ENCODE results near the gene HYAL3.
"Not testable (repeated sequence)": the region's sequence is repeated elsewhere in the genome, so short reads cannot be mapped to it uniquely, and the experiment has no call there.

The HYAL3 gene

DNA sequence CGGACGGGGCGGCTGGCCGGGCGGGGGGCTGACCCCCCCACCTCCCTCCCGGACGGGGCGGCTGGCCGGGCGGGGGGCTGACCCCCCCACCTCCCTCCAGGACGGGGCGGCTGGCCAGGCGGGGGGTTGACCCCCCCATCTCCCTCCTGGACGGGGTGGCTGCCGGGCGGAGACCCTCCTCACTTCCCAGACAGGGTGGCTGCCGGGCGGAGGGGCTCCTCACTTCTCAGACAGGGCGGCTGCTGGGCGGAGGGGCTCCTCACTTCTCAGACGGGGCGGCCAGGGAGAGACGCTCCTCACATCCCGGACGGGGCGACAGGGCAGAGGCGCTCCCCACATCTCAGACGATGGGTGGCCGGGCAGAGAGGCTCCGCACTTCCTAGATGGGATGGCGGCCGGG is 12.8 kb upstream of the HYAL3 start:
- not testable (repeated sequence) for DNase-seq

DNA sequence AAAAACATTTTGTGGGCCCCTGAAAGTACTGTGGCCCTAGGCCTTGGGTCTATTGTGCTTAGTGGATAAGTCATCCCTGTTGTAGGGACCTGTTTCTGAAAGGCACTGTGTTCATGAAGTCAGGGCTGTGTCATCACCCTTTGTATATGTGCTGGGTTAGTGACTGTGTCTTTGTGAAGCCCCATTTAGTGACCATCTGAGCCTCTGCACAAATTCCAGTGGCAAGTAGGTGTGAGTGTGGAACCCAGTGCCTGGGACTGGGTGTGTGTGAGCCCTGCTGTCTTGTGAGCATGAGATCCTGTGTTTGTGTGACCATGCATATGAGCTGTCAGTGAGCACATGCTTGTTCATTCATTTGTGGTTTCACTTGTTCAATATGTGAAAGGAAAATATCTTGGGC is 5.4 kb upstream of the HYAL3 start:
- DNase-seq, result no peak

GRCh38 chr3:50303013-50303815 is 4.0 kb upstream of the HYAL3 start, which contains the start of gene HYAL1:
Gene HYAL1 (minus strand): TSS chr3:50303574. CDS start chr3:50302956, 618 bp downstream.
- DNase-seq, result peak; percentile 86

- no peak for DNase-seq
These were observed 3.1 kb upstream of the HYAL3 start for GRCh38 chr3:50302095-50303012.

DNA sequence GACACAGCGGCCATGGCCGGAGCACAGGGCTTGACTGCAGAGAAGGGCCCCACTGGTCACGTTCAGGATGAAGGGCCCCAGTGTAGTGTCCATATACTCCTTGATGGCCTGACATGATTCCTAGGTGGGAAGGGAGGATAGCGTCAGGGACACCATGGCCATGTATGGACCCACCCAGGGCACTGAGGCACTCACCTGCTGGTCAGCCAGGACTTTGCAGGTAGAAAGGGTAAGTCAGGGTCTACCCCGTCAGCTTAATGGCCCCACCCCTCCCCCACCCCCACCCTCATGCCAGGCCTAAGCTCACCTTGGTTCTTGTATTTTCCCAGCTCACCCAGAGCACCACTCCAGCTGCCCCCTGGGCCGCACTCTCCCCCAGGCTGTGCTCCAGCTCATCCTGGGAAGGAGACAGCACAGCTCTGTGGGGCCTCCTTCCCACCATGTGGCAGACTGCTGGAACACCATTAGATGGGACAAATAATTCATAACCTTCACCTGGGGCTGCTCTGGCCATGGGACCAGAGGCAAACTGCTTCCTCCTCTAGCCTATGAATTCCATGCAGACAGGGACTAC is 1.6 kb upstream of the HYAL3 start:
- no peak for DNase-seq

DNA sequence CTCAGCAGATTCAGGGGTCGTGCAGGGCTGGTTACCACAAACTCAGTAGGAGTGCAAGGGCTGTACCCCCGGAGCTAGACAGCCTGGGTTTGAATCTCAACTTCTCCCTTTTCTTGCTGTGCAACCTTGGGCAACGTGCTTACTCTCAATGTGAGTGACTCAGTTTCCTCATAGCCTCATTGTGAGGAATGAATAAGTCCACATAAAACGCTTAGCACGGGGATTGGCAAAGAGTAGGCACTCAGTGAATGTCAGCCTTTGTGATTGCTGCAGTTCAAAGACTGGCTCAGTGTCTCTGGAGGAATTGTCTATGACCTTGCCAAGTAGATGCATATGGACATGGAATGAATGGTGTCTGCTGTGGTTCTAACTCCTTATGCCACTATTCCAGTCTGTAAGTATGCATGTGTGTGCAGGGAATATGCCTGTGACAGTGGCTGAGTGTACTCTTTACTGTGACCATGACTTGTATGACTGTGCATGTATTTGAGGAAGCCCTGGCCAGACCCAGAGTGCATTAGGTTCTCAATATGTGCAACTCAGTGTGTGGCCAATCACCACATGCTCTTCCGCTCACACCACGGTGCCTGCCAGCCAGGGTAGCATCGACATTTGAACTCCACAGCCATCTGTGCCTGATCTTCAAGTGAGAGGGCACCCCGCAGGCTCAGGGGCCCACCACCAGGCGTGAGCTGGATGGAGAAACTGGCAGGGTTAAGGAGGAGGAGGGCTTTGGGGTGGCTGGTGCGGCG is 900 bp upstream of the HYAL3 start:
- no peak for DNase-seq

GRCh38 chr3:50299638-50299928 is 378 bp upstream of the HYAL3 start:
- no peak for DNase-seq

GRCh38 chr3:50297896-50298725 is 1.1 kb downstream of the HYAL3 start:
- DNase-seq, result no peak

- no peak for DNase-seq
These were observed 1.8 kb downstream of the HYAL3 start for GRCh38 chr3:50297384-50297775.

GRCh38 chr3:50296721-50297383 is 2.4 kb downstream of the HYAL3 start:
- no peak for DNase-seq

DNA sequence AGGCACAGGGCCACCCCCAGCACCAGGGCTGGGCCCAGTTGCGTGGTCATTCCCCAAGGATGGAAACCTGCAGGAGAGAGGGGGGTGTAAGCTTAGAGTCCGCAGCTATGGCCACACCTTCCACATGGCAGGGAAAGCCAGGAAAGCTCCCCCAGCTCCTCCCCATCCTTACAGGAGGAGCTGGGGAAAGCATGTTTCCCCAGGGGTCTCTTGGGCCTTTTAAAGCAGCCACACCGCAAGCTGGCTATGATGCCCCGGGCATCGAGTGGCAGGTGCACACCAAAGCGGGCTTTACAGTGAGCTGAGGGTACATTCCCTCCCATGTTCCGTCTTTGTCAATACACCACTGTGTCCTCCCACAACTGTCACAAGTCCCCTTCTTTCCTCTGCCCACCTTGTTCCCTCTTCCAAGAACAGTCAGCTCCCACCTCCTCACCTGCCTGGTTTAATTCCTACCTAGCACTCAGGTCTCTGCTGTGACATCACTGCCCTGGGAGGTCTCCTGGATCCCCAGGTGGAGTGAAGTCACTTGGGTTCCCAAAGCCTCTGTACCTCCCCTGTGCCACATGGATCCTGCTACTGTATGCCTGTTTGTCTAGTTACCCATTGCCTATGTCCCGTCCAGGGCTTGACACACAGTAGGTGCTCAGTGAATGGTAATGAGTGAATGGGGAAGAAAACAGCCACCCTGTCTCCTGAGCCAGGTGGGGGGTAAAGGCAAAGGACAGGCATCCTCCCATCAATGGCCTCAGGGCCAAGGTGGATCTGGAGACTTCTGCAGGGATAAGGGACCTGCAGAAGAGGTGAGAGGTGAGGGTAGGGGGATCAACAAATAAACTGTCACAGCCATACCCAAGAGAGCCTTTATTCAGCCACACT is 3.4 kb downstream of the HYAL3 start:
- DNase-seq, result no peak

DNA sequence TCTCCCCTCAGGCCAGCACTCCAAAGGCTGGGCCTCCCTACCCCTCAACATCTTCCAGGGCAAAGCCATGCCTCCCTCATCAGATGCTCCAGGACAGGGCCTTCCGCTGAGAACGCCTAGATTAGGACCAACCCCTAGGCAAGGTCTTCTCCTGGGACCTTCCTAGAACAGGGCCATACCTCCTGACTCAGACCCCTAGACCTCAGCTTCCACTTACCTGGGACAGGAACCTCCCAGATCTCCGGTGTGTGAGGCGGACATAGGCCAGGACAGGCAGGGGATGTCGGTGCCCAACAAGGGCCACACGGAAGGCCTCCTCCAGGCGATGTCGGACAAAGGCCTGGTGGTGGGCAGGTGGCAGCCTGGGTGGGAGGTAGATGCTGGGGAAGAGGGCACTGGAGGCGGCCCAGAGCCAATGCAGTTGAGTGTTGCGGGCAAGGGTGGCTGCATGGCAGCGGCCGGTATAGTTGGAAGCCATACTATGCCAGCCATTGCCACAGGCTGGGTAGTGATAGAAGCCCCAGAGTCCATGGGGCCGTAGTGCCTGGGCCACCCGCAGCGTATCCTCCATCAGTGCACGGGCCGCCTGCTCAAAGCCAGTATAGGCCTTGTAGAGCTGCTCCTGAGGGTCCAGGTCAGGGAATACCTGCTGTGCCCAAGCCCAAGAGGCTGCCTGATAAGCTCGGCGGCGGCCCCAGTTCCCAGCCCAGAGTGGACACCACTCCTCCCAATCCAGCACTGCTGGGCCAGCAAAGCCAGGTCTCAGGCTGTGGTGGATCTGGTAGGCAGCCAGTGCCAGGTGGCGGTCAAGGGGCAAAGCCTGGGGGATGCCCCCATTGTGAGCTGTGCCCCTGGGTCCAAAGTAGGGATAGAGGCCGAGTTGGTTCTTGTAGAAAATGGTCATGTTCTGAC is 4.5 kb downstream of the HYAL3 start:
- DNase-seq, result no peak

- DNase-seq, result no peak
These were observed 5.1 kb downstream of the HYAL3 start for GRCh38 chr3:50294089-50294488.

- no peak for DNase-seq
These were observed 6.0 kb downstream of the HYAL3 start for GRCh38 chr3:50293079-50293801.

GRCh38 chr3:50292159-50293078 is 6.8 kb downstream of the HYAL3 start, which contains the start of gene IFRD2:
Gene IFRD2 (minus strand): TSS chr3:50292429. CDS start chr3:50292274, 155 bp downstream.
- DNase-seq, result peak; percentile 98

DNA sequence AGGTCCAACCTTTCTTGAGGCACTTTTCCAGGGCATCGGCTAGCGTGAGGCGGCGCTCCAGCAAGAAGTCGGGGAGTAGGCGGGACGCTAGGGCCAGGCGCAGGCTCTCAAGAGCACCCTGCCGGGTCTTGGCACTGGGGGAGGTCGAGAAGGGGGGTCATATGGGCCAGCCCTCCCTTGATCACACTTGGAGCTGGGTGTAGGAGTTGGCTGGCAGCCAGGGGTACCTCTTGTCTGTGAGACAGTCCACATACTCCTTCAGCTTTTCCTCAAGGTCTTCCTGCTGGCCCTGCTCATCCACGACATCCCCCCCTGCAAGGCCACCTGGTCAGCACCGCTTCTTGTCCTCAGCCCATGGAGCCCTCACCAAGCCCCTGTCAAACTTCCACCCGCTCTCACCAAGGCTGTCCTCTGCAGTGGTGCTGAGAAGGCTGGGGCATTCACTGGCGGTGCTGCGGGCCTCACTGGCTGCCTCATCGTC is 9.0 kb downstream of the HYAL3 start:
- DNase-seq, result no peak

DNA sequence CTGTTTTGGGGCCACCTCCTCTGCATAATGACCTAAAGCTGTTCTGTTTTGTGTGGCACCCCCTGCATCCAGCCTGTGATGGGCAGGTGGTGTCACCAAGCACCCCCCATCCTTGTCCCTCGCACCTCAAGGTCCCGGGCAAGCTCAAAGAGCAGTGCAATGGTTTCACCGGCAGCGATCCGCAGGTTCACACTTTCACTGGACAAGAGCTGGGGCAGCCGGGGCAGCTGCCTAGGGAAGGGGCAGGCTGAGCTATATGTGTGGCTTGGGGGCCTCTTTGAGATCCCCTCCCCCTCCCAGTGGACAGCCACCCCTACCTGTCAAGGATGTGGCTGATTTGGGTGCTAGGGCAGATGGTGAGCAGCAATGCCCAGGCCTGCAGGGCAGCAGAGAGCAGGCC is 10.1 kb downstream of the HYAL3 start:
- DNase-seq, result no peak

Measured in NCI-H82 (cell line).